GM21390 (cell line): ENCODE data around the gene NEDD4L.

Experiments used
- ATAC-seq: cut with Tn5 transposase; IDR thresholded peaks from one replicate; pipeline ENCODE4 v1.9.1; 2021; ENCODE audit not compliant: unreplicated experiment

NEDD4L gene

GRCh38 chr18:58229162-58229561 lies 185.1 kb downstream of the NEDD4L start:
- ATAC-seq: no peak

GRCh38 chr18:58230438-58231179 lies 186.6 kb downstream of the NEDD4L start:
- no peak for ATAC-seq

- peak; percentile 48 for ATAC-seq
Observed at GRCh38 chr18:58231930-58232329, 187.9 kb downstream of the NEDD4L start.

GRCh38 chr18:58232668-58233067 lies 188.6 kb downstream of the NEDD4L start:
- ATAC-seq: no peak

GRCh38 chr18:58234359-58234741 lies 190.3 kb downstream of the NEDD4L start:
- ATAC-seq: no peak

- ATAC-seq: no peak
Observed at GRCh38 chr18:58235001-58235436, 191.0 kb downstream of the NEDD4L start.

- ATAC-seq: no peak
Observed at GRCh38 chr18:58239879-58240278, 195.9 kb downstream of the NEDD4L start.

GRCh38 chr18:58241026-58241679 lies 197.1 kb downstream of the NEDD4L start:
- no peak for ATAC-seq

- ATAC-seq: no peak
Observed at GRCh38 chr18:58241877-58242276, 197.9 kb downstream of the NEDD4L start.

- ATAC-seq: no peak
Observed at GRCh38 chr18:58242435-58242834, 198.4 kb downstream of the NEDD4L start.

- no peak for ATAC-seq
Observed at GRCh38 chr18:58242968-58243367, 198.9 kb downstream of the NEDD4L start.

- no peak for ATAC-seq
Observed at GRCh38 chr18:58243401-58243800, 199.4 kb downstream of the NEDD4L start.

GRCh38 chr18:58247363-58247834 lies 203.4 kb downstream of the NEDD4L start:
- no peak for ATAC-seq

GRCh38 chr18:58249712-58250111 lies 205.7 kb downstream of the NEDD4L start:
- ATAC-seq: no peak

- ATAC-seq: no peak
Observed at GRCh38 chr18:58251416-58251815, 207.4 kb downstream of the NEDD4L start.

GRCh38 chr18:58252166-58252565 lies 208.1 kb downstream of the NEDD4L start:
- no peak for ATAC-seq

GRCh38 chr18:58253318-58253717 lies 209.3 kb downstream of the NEDD4L start:
- ATAC-seq: no peak

GRCh38 chr18:58253871-58254270 lies 209.8 kb downstream of the NEDD4L start:
- ATAC-seq: no peak

- ATAC-seq: no peak
Observed at GRCh38 chr18:58254873-58255511, 211.0 kb downstream of the NEDD4L start.

GRCh38 chr18:58255701-58256311 lies 211.8 kb downstream of the NEDD4L start:
- ATAC-seq: no peak

GRCh38 chr18:58256316-58257080 lies 212.5 kb downstream of the NEDD4L start:
- ATAC-seq: no peak
